Panc1 (cell line): ENCODE results near the gene FGF14.

Source experiments
- CTCF ChIP-seq: fragments of 450-650 bp; IDR thresholded peaks from 2 replicates; pipeline ENCODE4 v1.5.1; 2017; ENCODE audit warnings: mild to moderate bottlenecking
- POLR2AphosphoS5 ChIP-seq: IDR thresholded peaks from 2 replicates; pipeline ENCODE4 v1.6.1; 2012; ENCODE audit warnings: mild to moderate bottlenecking, low read depth, low read length, moderate library complexity
- REST ChIP-seq, 2 experiments: IDR thresholded peaks; 2 replicates each; pipeline ENCODE4 v1.6.1; 2011 to 2012; ENCODE audit warnings: low read depth in 2 of 2, control low read depth in 1 of 2, low read length in 1 of 2, mild to moderate bottlenecking in 1 of 2, moderate library complexity in 1 of 2; ENCODE audit not compliant: insufficient read depth in 1 of 2
- SIN3A ChIP-seq: IDR thresholded peaks from 2 replicates; pipeline ENCODE4 v1.6.1; 2012; ENCODE audit warnings: low read depth, mild to moderate bottlenecking, low read length, moderate library complexity, borderline replicate concordance; ENCODE audit not compliant: insufficient read depth
- TCF7L2 ChIP-seq: IDR thresholded peaks from 2 replicates; pipeline ENCODE4 v1.6.1; 2011; ENCODE audit warnings: mild to moderate bottlenecking, low read depth, low read length, inconsistent platforms

- no peak for TF ChIP-seq CTCF
- no peak for TF ChIP-seq REST (IDR thresholded peaks at IDR 0.05; ENCODE audit: insufficient read depth in 1 of 2, low read depth in 2 of 2, low read length in 1 of 2)
- no peak for TF ChIP-seq POLR2AphosphoS5
- TF ChIP-seq SIN3A, result no peak
- TF ChIP-seq TCF7L2, result no peak
Observed at GRCh38 chr13:101951114-101951513, 450.7 kb downstream of the FGF14 start.
